RCC 7860 (cell line): ENCODE results near the gene NLRP3.
"Not testable (repeated sequence)": the region's sequence is repeated elsewhere in the genome, so short reads cannot be mapped to it uniquely, and the experiment has no call there.

Source experiments
- DNase-seq: peaks from one replicate; pipeline ENCODE4 v3.0.0-alpha.2; 2015; ENCODE audit warnings: low spot score
- FAIRE-seq: peaks from 2 replicates; lab custom pipeline; 2012; peaks lifted over from hg19 to GRCh38; lab: Jason Lieb, UNC

The NLRP3 gene

DNA sequence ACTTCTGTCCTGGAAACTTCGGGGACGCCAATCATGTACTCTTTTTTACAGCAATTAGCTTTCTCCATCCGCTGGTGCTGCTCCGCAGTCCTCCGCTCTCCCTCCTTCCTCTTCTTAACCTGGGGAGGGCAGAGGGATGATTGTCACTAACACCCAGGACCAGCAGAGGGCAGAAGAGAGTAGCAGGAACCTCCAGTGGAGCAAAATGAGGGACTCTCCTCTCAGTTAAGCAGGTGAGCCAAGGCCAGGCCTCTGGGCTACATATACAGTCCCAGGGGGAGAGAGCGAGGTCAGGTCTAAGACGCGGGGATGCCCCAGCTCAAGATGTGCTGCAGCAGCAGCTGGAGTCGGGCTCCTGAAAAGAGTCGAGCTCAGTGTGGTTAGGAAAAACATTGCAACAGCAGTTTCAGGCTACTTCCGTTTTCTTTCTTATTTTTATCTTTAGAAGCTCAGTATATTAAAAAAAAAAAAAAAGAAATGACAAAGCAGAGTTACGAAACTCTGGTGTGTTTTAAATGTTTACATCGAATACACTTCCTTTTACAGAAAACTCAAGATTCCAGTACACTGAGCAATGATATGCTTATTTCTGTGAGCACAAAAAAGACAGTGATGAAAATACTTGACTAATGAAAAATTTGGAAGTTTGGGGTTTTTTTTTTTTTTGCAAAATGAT is 25.7 kb upstream of the NLRP3 start:
- DNase-seq = peak; percentile 51
- FAIRE-seq = no peak

GRCh38 chr1:247390996-247391395 is 25.0 kb upstream of the NLRP3 start:
- FAIRE-seq (no peak), DNase-seq (no peak)

DNA sequence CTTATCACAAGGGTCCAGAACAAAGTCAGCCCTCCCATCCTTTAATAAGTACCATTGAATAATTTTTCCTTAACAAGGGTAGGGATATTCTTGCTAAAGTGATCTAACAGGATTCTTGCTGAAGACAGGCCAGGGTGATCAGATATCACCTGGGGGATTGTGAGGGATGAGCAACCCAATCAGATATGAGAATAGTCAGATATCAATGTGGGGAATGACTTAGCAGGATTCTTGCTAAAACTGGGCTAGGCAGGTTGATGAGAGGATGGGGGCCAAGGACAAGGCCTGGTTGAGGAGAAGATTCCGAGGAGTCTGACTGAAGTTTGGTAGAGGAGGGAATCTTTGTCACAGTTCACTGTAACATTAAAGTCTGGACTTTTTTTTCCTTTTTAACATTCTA is 23.9 kb upstream of the NLRP3 start:
- DNase-seq (no peak), FAIRE-seq (no peak)

GRCh38 chr1:247395075-247395474 is 20.9 kb upstream of the NLRP3 start:
- DNase-seq, FAIRE-seq: not testable (repeated sequence)

DNA sequence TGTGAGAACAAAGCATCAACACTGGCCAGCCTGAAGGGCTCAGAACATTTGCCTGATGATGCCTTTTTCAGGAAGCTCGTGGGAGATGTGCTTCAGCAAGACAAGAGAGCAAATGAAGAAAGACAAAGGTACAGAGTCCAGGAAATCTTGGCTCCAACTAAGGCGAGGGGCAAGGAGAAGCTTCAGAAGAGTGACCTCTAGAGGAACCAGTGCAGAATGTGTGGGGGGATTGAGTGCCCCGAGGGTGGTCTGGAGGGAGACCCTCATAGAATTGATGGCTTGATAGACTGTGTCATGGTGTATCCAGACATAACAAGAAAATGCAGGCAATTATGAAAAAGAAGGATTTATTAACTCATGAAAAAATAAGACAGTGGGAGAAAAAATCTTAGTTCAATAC is 15.3 kb upstream of the NLRP3 start:
- no peak for DNase-seq
- FAIRE-seq = no peak

DNA sequence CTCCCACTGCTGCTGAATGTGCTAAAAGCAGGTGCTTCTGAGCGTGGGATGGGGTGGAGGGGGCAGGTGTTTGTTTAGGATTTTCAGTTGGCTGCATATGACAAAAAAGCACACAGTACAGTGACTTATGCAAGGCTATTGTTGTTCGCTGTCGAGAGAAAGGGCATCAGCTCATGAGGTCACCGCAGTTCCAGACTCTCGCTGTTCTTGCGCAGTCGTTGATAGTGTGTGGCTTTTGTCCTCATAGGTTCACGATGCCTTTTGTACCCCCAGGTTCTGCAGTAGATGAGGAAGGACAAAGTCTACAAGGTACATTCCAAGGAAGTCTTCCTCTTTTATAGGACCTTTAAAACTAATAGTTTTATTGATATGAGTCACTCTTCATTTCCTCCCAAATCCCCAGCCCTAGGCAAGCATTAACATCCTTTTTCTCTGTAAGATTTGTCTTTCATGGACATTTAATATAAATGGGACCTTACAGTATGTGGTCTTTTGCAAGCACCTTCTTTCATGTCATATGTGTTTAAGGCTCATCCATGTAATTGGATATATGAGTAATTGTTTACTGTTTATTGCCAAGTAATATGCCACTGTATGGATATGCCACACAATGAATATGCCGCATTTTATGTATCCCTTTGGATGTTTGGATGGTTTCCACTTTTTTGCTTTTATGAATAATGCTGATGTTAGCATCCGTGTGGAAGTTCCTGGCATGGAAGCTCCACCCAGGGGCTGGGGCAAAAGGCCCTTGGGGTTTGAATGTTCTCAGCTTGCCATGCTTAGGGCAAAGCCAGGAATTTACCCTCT is 14.5 kb upstream of the NLRP3 start:
- FAIRE-seq (no peak), DNase-seq (no peak)

DNA sequence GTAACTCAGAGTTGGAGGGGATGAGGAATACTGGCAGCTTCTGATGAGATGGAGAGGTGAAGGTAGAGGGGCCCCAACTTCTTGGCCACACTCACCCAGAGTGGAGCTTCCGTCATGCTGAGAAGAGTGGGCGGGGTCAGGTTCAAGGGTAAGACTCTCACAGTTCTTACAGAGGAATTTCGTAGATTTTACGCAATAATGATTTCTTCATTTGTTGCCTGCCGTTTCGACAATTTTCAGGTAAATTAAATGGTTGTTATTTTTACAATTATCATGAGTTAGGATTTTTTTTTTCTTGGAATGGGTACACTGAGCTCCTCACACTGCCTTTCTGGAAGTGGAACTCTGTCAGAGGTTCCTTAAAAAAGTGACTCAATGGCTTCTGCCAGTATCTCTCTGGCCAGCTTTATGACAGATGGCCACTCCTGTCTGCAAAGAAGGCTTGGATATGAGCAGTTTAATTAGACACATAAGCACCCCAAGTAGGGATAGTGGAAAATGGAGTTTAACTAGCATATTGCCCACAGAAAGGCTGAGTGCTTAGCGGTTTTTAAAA is 13.8 kb upstream of the NLRP3 start:
- no peak for DNase-seq
- FAIRE-seq = no peak

DNA sequence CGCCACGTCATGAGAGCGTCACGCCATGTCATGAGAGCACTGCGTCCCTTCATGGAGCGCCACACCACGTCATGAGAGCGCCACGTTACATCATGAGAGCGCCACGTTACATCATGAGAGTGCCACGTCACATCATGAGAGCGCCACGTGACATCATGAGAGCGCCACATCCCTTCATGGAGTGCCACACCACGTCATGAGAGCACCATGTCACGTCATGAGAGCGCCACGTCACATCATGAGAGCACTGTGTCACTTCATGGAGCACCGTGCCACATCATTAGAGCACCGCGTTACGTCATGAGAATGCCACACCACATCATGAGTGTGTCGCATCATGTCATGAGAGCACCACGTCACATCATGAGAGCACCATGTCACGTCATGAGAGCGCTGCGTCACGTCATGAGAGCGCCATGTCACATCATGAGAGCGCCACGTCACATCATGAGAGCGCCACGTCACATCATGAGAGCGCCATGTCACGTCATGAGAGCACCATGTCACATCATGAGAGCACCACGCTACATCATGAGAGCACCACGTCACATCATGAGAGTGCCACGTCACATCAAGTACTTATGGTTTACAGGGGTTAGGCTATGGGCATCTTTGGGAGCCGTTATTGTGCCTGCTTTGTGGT is 9.8 kb upstream of the NLRP3 start:
- FAIRE-seq = no peak
- no peak for DNase-seq

DNA sequence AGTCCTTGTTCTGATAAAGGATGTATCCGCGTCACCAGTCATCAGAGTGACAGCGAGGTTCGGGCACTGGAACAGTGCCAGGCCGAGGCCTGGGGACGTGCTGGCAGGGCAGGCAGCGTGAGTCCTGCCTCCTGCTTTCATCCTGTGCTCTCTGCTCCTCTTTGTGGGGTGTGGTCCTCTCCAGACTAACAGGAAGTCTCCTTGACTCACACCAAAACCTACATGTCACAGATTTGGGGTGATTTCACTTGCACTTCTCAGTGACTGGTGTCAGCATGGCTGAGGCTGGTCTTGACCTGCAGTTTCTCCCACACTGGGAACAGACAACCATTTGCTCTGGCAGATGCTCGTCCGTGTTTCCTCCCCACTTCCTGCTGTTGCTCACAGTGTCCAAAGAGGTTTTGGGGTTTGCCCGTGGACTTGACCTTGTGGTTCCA is 8.8 kb upstream of the NLRP3 start:
- no peak for FAIRE-seq

GRCh38 chr1:247408100-247408499 is 7.9 kb upstream of the NLRP3 start:
- FAIRE-seq (no peak), DNase-seq (no peak)

More for the DNA sequence above, 8.8 kb upstream of the NLRP3 start:
- DNase-seq = no peak

GRCh38 chr1:247409869-247410544 is 6.0 kb upstream of the NLRP3 start:
- DNase-seq (no peak), FAIRE-seq (no peak)

GRCh38 chr1:247411621-247412327 is 4.2 kb upstream of the NLRP3 start:
- DNase-seq (no peak), FAIRE-seq (no peak)

GRCh38 chr1:247417831-247418230 is 1.9 kb downstream of the NLRP3 start:
- FAIRE-seq = no peak
- DNase-seq = no peak

GRCh38 chr1:247419336-247419735 is 3.4 kb downstream of the NLRP3 start:
- DNase-seq (no peak), FAIRE-seq (no peak)

DNA sequence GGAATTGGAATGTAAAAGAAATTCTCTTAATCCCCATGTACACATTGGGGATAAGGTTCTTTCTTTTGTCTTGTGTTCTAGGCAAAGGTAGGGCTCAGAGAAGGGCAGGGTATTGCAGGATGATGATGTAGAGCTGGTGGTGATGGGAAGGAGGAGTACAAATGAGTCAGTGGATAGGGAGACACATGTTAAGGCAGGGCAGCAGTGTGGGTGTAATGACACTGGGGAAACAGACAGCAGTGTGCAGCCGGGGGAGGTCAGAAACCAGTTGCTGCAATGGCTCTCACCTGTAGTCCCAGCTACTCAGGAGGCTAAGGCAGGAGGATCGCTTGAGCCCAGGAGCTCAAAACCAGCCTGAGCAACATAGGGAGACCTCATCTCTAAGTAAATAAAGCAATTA is 5.1 kb downstream of the NLRP3 start:
- DNase-seq (no peak), FAIRE-seq (no peak)

DNA sequence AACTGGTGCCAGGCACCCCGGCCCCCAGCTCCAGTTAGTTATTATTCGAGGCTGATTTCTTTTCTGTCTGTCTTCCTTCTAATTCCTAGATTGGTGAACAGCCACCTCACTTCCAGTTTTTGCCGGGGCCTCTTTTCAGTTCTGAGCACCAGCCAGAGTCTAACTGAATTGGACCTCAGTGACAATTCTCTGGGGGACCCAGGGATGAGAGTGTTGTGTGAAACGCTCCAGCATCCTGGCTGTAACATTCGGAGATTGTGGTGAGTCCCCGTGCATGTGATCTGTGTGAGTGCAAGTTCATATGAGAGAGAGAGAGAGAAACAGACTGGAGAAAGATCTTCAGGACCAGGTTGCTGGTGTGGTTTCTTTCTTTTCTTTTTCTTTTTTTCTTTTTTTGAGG is 13.5 kb downstream of the NLRP3 start:
- DNase-seq = no peak
- FAIRE-seq = no peak

- FAIRE-seq = no peak
Observed at GRCh38 chr1:247430434-247430833, 14.5 kb downstream of the NLRP3 start.

GRCh38 chr1:247431643-247432042 is 15.7 kb downstream of the NLRP3 start:
- DNase-seq (no peak), FAIRE-seq (no peak)

More at GRCh38 chr1:247430434-247430833, 14.5 kb downstream of the NLRP3 start:
- DNase-seq = no peak

DNA sequence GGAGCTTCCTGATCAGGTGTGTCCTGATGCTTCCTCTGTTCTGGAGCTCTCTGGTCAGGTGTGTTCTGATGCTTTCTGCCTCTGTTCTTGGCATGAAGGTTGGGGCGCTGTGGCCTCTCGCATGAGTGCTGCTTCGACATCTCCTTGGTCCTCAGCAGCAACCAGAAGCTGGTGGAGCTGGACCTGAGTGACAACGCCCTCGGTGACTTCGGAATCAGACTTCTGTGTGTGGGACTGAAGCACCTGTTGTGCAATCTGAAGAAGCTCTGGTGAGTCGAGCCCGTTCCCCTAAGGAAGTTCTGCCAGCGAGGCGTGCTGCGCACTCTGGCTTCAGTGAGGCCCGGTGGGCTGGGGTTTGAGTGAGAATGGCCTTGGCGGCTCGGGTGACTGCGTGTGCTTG is 18.0 kb downstream of the NLRP3 start:
- no peak for DNase-seq
- FAIRE-seq = no peak

DNA sequence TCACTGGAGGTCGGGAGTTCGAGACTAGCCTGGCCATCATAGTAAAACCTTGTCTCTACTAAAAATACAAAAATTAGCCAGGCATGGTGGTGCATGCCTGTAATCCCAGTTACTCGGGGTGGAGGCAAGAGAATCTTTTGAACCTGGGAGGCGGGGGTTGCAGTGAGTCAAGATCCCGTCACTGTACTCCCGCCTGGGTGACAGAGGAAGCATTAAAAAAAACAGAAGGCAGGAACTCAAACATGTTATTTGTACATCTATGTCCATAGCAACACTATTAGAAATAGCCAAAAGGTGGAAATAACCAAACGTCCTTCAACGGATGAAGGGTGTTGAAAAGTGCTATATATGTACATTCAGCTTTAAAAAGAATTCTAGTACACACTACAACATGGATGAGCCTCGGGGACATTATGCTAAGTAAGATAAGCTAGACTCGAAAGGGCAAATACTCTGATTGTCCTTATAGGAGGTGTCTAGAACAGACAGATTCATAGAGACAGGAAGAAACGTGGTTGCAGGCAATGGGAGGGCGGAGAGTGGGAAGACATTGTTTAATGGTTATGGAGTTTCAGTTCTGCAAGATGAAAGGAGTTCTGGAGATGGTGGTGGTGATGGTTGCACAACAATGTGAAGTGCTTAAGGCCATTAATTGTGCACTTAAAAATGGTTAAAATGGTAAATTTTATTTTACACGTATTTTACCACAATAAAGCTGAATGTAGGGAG is 19.2 kb downstream of the NLRP3 start:
- FAIRE-seq (no peak), DNase-seq (no peak)
